ENCODE data around the gene CD4.

- TF ChIP-seq MAFK (IDR thresholded peaks at IDR 0.05; ENCODE audit: low read depth, low read length), result no peak
- TF ChIP-seq, protein P1, sequence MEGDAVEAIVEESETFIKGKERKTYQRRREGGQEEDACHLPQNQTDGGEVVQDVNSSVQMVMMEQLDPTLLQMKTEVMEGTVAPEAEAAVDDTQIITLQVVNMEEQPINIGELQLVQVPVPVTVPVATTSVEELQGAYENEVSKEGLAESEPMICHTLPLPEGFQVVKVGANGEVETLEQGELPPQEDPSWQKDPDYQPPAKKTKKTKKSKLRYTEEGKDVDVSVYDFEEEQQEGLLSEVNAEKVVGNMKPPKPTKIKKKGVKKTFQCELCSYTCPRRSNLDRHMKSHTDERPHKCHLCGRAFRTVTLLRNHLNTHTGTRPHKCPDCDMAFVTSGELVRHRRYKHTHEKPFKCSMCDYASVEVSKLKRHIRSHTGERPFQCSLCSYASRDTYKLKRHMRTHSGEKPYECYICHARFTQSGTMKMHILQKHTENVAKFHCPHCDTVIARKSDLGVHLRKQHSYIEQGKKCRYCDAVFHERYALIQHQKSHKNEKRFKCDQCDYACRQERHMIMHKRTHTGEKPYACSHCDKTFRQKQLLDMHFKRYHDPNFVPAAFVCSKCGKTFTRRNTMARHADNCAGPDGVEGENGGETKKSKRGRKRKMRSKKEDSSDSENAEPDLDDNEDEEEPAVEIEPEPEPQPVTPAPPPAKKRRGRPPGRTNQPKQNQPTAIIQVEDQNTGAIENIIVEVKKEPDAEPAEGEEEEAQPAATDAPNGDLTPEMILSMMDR (conservative IDR thresholded peaks at IDR 0.05; ENCODE audit: low read depth, low read length), result no peak
Observed at GRCh38 chr12:6764011-6764828, 25.1 kb upstream of the CD4 start.
